Panc1 (cell line): Measurements from ENCODE around the gene GTF2A2.

Experiments
- POLR2AphosphoS5 ChIP-seq: IDR thresholded peaks from 2 replicates; pipeline ENCODE4 v1.6.1; 2012; ENCODE audit warnings: mild to moderate bottlenecking, low read depth, low read length, moderate library complexity
- SIN3A ChIP-seq: IDR thresholded peaks from 2 replicates; pipeline ENCODE4 v1.6.1; 2012; ENCODE audit warnings: low read depth, mild to moderate bottlenecking, low read length, moderate library complexity, borderline replicate concordance; ENCODE audit not compliant: insufficient read depth
- TCF7L2 ChIP-seq: IDR thresholded peaks from 2 replicates; pipeline ENCODE4 v1.6.1; 2011; ENCODE audit warnings: mild to moderate bottlenecking, low read depth, low read length, inconsistent platforms
- TF ChIP-seq, protein P1 (sequence below): fragments of 450-650 bp; IDR thresholded peaks from 2 replicates; pipeline ENCODE4 v1.5.1; 2017; ENCODE audit warnings: mild to moderate bottlenecking

DNA sequence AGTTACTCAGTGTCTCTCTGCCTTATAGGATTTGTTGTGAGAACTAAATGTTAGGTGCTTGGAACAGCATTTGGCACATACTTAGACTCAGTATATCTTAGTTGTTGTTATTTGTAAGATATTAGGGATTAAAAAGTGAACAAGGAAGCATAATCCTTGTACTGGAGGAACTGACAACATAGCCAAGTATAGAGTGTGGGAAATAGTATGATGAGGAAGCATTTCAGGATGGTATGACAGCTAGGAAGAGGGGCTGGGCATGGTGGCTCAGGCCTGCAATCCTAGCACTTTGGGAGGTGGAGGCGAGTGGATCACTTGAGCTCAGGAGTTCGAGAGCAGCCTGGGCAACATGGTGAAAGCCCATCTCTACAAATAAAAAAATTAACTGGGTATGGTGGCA is 62.3 kb downstream of the GTF2A2 start:
- no peak for TF ChIP-seq POLR2AphosphoS5
- TF ChIP-seq, protein P1, sequence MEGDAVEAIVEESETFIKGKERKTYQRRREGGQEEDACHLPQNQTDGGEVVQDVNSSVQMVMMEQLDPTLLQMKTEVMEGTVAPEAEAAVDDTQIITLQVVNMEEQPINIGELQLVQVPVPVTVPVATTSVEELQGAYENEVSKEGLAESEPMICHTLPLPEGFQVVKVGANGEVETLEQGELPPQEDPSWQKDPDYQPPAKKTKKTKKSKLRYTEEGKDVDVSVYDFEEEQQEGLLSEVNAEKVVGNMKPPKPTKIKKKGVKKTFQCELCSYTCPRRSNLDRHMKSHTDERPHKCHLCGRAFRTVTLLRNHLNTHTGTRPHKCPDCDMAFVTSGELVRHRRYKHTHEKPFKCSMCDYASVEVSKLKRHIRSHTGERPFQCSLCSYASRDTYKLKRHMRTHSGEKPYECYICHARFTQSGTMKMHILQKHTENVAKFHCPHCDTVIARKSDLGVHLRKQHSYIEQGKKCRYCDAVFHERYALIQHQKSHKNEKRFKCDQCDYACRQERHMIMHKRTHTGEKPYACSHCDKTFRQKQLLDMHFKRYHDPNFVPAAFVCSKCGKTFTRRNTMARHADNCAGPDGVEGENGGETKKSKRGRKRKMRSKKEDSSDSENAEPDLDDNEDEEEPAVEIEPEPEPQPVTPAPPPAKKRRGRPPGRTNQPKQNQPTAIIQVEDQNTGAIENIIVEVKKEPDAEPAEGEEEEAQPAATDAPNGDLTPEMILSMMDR: no peak
- no peak for TF ChIP-seq TCF7L2
- TF ChIP-seq SIN3A: no peak
